HG03095 (cell line): ENCODE data around the gene VANGL1.

Source experiments
- ATAC-seq: cut with Tn5 transposase; IDR thresholded peaks from one replicate; pipeline ENCODE4 v1.9.1; 2021; ENCODE audit warnings: moderate library complexity; ENCODE audit not compliant: unreplicated experiment

The VANGL1 gene

GRCh38 chr1:115729756-115730155 lies 88.0 kb downstream of the VANGL1 start:
- peak; percentile 98 for ATAC-seq

DNA sequence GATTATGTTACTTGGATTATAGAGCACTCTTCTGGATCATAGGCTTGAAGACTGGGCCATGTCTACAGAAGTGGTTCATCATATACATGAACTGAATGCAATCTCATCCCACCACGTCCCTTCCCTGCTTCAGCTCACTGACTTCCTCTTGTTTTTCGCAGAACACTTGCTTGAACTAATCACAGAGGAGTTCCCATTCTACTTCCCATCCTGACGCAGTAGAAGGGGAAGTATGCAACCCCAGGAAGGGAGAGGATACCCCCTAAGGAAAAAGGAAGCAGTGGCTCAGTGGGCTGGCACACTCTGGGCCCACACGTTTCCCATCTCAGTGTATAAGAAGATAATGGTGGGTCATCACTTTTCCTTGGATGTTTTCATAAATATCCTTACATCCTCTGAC lies 90.5 kb downstream of the VANGL1 start:
- ATAC-seq, result no peak

DNA sequence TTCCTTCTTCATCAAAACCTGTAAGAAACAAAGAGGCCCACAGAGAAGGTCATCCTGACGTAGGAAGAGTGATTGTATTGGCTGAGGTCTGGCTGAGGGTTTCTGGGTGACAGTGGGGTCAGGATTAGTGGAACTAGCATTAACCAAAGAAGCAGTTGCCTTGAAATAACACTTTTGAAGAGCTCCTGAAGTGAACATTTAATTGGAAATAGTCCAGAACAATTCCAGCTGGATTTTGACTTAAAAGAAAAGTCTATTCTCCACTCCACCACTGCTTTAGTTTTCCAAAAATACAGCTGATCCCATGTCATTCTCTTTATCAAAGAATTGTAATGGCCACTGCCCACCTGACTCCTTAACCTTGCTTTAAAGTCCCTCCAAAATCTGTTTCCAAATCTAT lies 99.0 kb downstream of the VANGL1 start:
- ATAC-seq, result no peak

GRCh38 chr1:115744646-115745275 lies 103.0 kb downstream of the VANGL1 start:
- no peak for ATAC-seq

GRCh38 chr1:115746021-115746690 lies 104.4 kb downstream of the VANGL1 start:
- ATAC-seq, result no peak
